Liver (tissue), 9 donors: ENCODE results near the gene IGSF8. TPM values are rescaled to one million over a fixed set of nuclear protein-coding genes. Genes with fewer than 3 reads are reported as not detected.

Experiments
- DNase-seq: peaks from one replicate; pipeline ENCODE4 v3.0.0-alpha.2; 2017; ENCODE audit warnings: low spot score
- H3K27ac ChIP-seq, 2 donors: one replicate each; pipeline ENCODE4 v1.7.0; 2013; ENCODE audit warnings: inconsistent platforms in 2 of 2, low read length in 2 of 2, control low read depth in 1 of 2, low read depth in 1 of 2, mild to moderate bottlenecking in 1 of 2
- H3K27me3 ChIP-seq, 4 donors: one replicate each; pipeline versions ENCODE4 v1.6.1 to v1.7.0; 2013; ENCODE audit warnings: low read length in 3 of 4, inconsistent platforms in 1 of 4, mild to moderate bottlenecking in 1 of 4, moderate library complexity in 1 of 4; ENCODE audit not compliant: control insufficient read depth in 4 of 4, insufficient read depth in 4 of 4
- H3K36me3 ChIP-seq, 4 donors: one replicate each; pipeline versions ENCODE4 v1.6.1 to v1.7.0; 2013; ENCODE audit warnings: low read length in 3 of 4, mild to moderate bottlenecking in 3 of 4, low read depth in 1 of 4, moderate library complexity in 1 of 4; ENCODE audit not compliant: control insufficient read depth in 4 of 4, insufficient read depth in 3 of 4
- H3K4me1 ChIP-seq, 4 donors: one replicate each; pipeline versions ENCODE4 v1.6.1 to v1.7.0; 2013; ENCODE audit warnings: low read length in 3 of 4, mild to moderate bottlenecking in 3 of 4, moderate library complexity in 1 of 4; ENCODE audit not compliant: control insufficient read depth in 4 of 4, insufficient read depth in 4 of 4
- H3K4me3 ChIP-seq, 3 donors: one replicate each; pipeline versions ENCODE4 v1.6.1 to v1.7.0; 2013; ENCODE audit warnings: low read length in 3 of 3, control low read depth in 1 of 3, low read depth in 1 of 3, mild to moderate bottlenecking in 1 of 3
- H3K9ac ChIP-seq, 2 donors: one replicate each; pipeline ENCODE4 v1.7.0; 2013; ENCODE audit warnings: low read length in 2 of 2, mild to moderate bottlenecking in 2 of 2, moderate library complexity in 2 of 2, control low read depth in 1 of 2, low read depth in 1 of 2
- H3K9me3 ChIP-seq, 4 donors: one replicate each; pipeline versions ENCODE4 v1.6.1 to v1.7.0; 2013; ENCODE audit warnings: low read length in 3 of 4; ENCODE audit not compliant: control insufficient read depth in 4 of 4
- CTCF ChIP-seq: fragments of 150-350 bp; IDR thresholded peaks from 2 replicates; pipeline ENCODE4 v1.5.1; 2017; ENCODE audit warnings: improper control_type of control experiment, low read depth, low read length; ENCODE audit not compliant: missing input control
- EGR1 ChIP-seq, 2 donors: IDR thresholded peaks; 2 replicates each; pipeline ENCODE4 v1.6.1; 2016 to 2018; ENCODE audit warnings: antibody characterized with exemption in 2 of 2, low read depth in 2 of 2
- GABPA ChIP-seq, 2 donors: IDR thresholded peaks in 1 of 2; conservative IDR thresholded peaks in 1 of 2; 2 replicates each; pipeline ENCODE4 v1.6.1; 2016; ENCODE audit warnings: antibody characterized with exemption in 2 of 2, mild to moderate bottlenecking in 1 of 2, moderate library complexity in 1 of 2
- HNF4A ChIP-seq, 2 donors: conservative IDR thresholded peaks; 2 replicates each; pipeline ENCODE4 v1.6.1; 2016; ENCODE audit warnings: antibody characterized with exemption in 2 of 2, mild to moderate bottlenecking in 2 of 2
- JUND ChIP-seq, 2 donors: IDR thresholded peaks; 2 replicates each; pipeline ENCODE4 v1.6.1; 2016; ENCODE audit warnings: antibody characterized with exemption in 2 of 2
- SP1 ChIP-seq: IDR thresholded peaks from 2 replicates; pipeline ENCODE4 v1.6.1; 2018; ENCODE audit warnings: antibody characterized with exemption, mild to moderate bottlenecking
- TAF1 ChIP-seq: conservative IDR thresholded peaks from 2 replicates; pipeline ENCODE4 v1.6.1; 2016; ENCODE audit warnings: antibody characterized with exemption, mild to moderate bottlenecking
- WGBS: extraction: QIAGEN DNeasy Blood & Tissue Kit; methylation state at CpG from one replicate; pipeline ENCODE4 v1.1.7; 2013; 5-methylcytosine and 5-hydroxymethylcytosine counted together
- polyA plus RNA-seq, 2 donors: library from polyadenylated mRNA; stranded (reverse) in 1 of 2; unstranded in 1 of 2; fragments of 200-250 nt in 1 of 2; fragments of >200 nt in 1 of 2; fragmentation: Nextera tagmentation in 1 of 2; extraction: Ambion mirVana in 1 of 2; gene quantifications; one replicate each; pipeline versions ENCODE4 v1.2.1 to v1.2.3, GENCODE V29; 2013 to 2015
- total RNA-seq, 2 donors: library from RNA; depleted of rRNA; stranded (reverse); fragments of >200 nt; gene quantifications; one replicate each; pipeline ENCODE4 v1.2.3, GENCODE V29; 2014
- TF ChIP-seq, protein P1 (sequence below): IDR thresholded peaks from 2 replicates; pipeline ENCODE4 v1.6.1; 2016; ENCODE audit warnings: antibody characterized with exemption, mild to moderate bottlenecking
- donor health status: healthy.
- donor health status: healthy.
- donor health status: healthy.
- donor health status: healthy.
- donor health status: healthy.

Gene IGSF8, protein sequence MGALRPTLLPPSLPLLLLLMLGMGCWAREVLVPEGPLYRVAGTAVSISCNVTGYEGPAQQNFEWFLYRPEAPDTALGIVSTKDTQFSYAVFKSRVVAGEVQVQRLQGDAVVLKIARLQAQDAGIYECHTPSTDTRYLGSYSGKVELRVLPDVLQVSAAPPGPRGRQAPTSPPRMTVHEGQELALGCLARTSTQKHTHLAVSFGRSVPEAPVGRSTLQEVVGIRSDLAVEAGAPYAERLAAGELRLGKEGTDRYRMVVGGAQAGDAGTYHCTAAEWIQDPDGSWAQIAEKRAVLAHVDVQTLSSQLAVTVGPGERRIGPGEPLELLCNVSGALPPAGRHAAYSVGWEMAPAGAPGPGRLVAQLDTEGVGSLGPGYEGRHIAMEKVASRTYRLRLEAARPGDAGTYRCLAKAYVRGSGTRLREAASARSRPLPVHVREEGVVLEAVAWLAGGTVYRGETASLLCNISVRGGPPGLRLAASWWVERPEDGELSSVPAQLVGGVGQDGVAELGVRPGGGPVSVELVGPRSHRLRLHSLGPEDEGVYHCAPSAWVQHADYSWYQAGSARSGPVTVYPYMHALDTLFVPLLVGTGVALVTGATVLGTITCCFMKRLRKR
- total RNA-seq: 10 to 100 TPM in 1 of 2 donors, 1 to 10 TPM in 1; 9.8 to 24.3 TPM
- polyA plus RNA-seq: 10 to 100 TPM; 17.5 to 23.0 TPM

- no peak for TF ChIP-seq EGR1 (IDR thresholded peaks at IDR 0.05; ENCODE audit: low read depth in 2 of 2)
- TF ChIP-seq, protein P1, sequence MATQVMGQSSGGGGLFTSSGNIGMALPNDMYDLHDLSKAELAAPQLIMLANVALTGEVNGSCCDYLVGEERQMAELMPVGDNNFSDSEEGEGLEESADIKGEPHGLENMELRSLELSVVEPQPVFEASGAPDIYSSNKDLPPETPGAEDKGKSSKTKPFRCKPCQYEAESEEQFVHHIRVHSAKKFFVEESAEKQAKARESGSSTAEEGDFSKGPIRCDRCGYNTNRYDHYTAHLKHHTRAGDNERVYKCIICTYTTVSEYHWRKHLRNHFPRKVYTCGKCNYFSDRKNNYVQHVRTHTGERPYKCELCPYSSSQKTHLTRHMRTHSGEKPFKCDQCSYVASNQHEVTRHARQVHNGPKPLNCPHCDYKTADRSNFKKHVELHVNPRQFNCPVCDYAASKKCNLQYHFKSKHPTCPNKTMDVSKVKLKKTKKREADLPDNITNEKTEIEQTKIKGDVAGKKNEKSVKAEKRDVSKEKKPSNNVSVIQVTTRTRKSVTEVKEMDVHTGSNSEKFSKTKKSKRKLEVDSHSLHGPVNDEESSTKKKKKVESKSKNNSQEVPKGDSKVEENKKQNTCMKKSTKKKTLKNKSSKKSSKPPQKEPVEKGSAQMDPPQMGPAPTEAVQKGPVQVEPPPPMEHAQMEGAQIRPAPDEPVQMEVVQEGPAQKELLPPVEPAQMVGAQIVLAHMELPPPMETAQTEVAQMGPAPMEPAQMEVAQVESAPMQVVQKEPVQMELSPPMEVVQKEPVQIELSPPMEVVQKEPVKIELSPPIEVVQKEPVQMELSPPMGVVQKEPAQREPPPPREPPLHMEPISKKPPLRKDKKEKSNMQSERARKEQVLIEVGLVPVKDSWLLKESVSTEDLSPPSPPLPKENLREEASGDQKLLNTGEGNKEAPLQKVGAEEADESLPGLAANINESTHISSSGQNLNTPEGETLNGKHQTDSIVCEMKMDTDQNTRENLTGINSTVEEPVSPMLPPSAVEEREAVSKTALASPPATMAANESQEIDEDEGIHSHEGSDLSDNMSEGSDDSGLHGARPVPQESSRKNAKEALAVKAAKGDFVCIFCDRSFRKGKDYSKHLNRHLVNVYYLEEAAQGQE: peak; percentile 55
- peak in 1 of 2 donors; percentile 8 for TF ChIP-seq GABPA (IDR thresholded peaks at IDR 0.05 in 1 of 2, conservative IDR thresholded peaks at IDR 0.05 in 1 of 2)
- TF ChIP-seq SP1: peak; percentile 88
- TF ChIP-seq HNF4A (conservative IDR thresholded peaks at IDR 0.05): peak; percentile 27 to 32
- Histone ChIP-seq H3K36me3 (peaks cover 0 to 2% (median 0%) of the 10 kb centered on the region in 4 donors), H3K27ac (peak within 1 kb of the TSS; percentile 86 to 92), H3K9ac (peak within 1 kb of the TSS; percentile 72 to 83), H3K4me1 (peaks cover 33 to 69% (median 61%) of the 10 kb centered on the region in 4 donors), H3K27me3 (no peaks in the 10 kb centered on the region), H3K4me3 (peak within 1 kb of the TSS; percentile 77 to 79 (median 78)), H3K9me3 (no peaks in the 10 kb centered on the region)
- 2% methylated on average over 64 of the region's 64 CpGs for WGBS
- no peak for DNase-seq
Measured at GRCh38 chr1:160097911-160098851, at the start of gene IGSF8. Gene IGSF8, minus strand, starts transcription at chr1:160098619. Its CDS starts 147 bp downstream, at chr1:160098472.

- TF ChIP-seq CTCF: no peak
- TF ChIP-seq SP1: no peak
- TF ChIP-seq TAF1: no peak
- no peak for TF ChIP-seq GABPA (IDR thresholded peaks at IDR 0.05 in 1 of 2, conservative IDR thresholded peaks at IDR 0.05 in 1 of 2)
- no peak for TF ChIP-seq HNF4A (conservative IDR thresholded peaks at IDR 0.05)
- no peak for TF ChIP-seq JUND (IDR thresholded peaks at IDR 0.05)
- Histone ChIP-seq H3K27me3 (no peaks in the 10 kb centered on the region), H3K36me3 (no peaks in the 10 kb centered on the region), H3K9me3 (no peaks in the 10 kb centered on the region), H3K27ac (no peak overlapping the region), H3K4me1 (no peaks in the 10 kb centered on the region), H3K4me3 (no peak overlapping the region), H3K9ac (no peak overlapping the region)
- no peak for DNase-seq
- whole genome bisulfite sequencing: 76% methylated on average over 3 of the region's 3 CpGs
Measured at GRCh38 chr1:160148121-160148520, 49.7 kb upstream of the IGSF8 start.
